Activated T-cell treated with anti-CD3 and anti-CD28 coated beads, Interleukin-2, amount 50 U/mL, for 48 hours (primary cell): ENCODE measurements around the gene ERICH6.

Experiments
- DNase-seq, 2 experiments: peaks; one replicate each; pipeline ENCODE4 v3.0.0-alpha.2; 2020

ERICH6 gene

DNA sequence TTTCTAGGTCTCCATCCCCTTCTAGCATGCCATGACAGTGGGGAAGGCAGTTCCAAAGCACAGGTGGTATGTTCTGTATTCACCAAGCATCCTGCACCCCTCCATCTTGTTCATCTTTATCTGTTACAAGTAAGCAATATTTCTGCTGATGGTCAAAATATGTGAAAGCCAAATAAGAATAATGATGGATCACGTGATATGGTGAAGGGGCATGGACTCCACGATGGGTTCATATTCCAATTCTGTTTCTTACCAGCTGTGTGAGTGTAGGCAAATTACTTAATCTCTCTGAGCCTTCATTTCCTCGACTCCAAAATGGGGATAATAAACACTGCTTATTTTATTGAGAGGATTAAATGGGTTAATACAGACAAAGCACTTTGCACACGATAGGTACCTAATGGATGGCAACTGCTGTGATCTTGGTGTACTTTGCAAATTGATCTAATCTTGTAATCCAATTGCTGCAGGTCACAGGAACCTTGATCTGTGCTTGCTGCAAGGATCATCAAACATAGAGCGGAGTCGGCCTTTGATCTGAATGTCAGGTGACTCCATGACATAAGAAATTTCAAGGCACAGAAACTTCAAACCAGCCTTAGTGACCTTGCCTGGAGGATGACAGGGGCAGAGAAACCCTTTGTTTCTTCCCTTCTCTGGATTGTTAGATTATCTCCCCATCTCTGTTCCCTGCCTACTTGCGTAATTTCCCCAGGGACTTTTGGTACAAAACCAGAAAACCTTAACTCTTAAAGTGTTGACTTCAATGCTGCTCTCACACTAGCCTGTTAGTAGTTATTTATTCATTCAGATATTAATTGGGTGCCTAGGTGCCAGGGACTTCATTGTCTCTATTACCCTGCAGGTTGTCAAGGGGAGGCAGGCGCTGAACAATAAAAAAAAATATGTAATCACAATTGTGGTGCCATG is 33.4 kb upstream of the ERICH6 start:
- DNase-seq, result peak in 1 of 2 experiments; percentile 18

GRCh38 chr3:150736316-150736719 is 32.6 kb upstream of the ERICH6 start:
- DNase-seq, result peak in 1 of 2 experiments; percentile 11

GRCh38 chr3:150734795-150735119 is 31.0 kb upstream of the ERICH6 start:
- no peak for DNase-seq

DNA sequence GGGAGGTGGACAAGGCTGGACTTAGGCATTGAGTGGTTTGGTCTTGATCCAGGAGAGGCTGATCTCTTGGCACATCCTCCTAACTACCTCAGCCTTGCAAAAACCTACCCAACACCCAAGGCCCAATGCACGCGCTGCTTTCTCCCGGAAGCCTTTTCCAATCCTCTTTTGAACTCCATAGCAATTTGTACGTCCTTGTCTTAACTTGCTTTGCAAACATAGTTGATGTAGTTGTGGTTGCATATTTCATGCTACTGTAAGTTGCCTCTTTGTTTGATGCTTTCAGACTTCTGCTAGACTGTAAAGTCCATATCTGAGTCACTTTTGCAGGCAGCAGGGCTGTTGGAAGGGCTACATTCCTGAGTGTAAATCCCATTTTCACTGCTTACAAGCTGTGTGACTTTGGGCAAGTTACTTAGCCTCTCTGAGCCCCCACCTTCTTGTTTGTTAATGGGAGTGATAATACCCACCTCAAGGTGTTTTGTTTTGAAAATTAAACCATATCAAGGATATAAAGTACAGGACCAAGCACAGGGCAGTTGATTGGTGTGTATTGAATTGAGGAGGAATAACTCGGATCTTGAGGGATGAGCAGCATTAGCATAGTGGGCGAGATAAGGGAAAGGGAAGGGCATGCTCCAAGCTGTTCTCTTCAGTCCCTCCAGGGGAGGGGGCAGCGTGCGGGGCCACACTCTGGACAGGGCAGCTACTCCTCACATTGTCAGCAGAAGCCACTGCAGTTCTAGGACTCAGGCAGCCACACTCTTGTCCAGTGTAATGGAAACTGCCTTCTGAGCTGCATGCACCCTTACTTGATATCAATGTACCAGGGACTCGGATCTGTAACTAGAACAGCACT is 30.4 kb upstream of the ERICH6 start:
- DNase-seq, result no peak

- DNase-seq, result peak in 1 of 2 experiments; percentile 16
Measured at GRCh38 chr3:150733373-150733935, 29.7 kb upstream of the ERICH6 start.

GRCh38 chr3:150729682-150730360 is 26.1 kb upstream of the ERICH6 start:
- no peak for DNase-seq

DNA sequence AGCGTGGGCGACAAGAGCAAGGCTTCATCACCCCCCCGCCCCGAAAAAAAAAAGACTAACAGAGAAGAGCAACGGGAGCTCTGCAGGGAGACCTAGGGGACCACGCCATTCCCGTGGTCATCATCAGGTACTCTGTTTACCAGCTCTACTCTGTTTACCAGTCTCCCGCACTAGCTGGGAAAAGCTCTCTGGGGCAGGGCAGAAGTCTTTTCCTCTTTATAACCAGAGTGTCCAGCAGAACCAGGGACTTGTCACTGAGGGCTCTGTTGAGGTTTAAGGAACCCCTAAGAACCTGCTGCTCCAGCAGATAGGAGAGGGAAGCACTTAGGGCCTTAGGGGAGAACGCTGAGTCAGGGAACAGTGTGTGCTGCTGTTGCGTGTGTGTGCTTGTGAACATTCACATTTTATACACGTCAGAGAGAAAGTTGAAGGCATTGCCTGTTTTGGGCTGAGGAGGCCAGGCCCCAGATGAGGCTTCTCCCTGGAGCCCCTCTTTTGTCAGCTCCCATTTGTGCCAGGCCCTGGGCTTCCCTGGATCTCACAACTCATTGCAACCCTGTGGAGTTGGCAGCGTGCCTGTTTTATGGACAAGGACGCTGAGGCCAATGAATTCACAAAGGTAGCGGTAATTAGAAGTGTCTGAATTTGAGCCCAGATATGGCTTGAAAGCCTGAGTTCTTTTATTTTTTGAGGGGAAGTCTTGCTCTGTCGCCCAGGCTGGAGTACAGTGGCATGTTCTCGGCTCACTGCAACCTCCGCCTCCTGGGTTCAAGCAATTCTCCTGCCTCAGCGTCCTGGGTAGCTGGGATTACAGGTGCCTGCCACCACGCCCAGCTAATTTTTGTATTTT is 24.2 kb upstream of the ERICH6 start:
- DNase-seq, result no peak

DNA sequence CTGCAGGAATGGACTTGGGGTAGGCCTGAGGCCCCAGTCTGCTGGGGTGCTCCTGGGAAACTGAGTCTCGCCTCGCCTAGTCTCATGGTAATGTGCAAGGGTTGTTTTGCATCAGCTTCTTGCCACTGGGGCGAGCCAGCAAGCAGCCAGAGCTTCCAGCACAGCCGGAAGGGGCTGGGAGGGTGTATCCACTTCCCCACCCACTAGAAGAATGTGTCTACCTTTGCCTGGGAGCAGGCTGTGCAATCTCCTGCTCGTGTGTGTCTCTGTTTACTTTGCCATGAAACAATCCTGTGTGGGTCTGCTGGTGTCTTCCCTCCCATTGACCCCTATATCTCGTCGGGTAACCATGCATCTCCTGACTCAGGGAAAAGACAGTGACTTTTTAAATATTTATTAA is 21.8 kb upstream of the ERICH6 start:
- DNase-seq, result no peak

DNA sequence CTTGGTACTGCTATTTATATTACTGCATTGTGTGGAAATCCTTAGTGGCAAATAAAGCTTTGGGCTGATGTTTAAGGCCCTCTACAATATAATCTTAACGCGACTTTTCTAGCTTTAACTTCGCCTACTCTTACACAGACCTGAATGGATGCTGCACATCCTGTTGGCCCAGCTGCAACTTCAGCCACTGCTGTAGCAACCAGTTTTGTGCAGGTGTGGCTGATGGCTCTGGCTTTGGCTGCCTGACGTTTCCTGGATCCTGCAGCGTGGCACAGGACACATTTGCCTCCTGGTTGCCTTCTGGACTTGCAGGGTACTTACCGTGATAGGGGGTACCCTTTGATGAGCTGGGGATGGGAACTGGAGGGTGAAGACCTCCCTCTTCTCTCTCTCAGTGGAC is 20.2 kb upstream of the ERICH6 start:
- peak in 1 of 2 experiments; percentile 14 for DNase-seq

DNA sequence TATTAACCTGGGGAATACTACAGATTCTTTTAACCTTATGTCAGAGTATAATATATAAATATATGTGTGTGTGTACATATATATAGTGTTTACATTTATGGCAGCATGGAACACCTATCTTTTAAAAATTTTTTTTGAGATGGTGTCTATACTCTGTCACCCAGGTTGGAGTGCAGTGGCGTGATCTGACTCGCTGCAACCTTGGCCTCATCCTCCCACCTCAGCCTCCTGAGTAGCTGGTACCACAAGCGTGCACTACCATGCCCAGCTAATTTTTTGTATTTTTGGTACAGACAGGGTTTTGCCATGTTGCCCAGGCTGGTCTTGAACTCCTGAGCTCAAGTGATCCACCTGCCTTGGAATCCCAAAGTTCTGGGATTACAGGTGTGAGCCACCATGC is 18.5 kb upstream of the ERICH6 start:
- peak in 1 of 2 experiments; percentile 31 for DNase-seq

- DNase-seq, result peak in 1 of 2 experiments; percentile 30
Measured at GRCh38 chr3:150721285-150722130, 17.8 kb upstream of the ERICH6 start.

GRCh38 chr3:150720444-150720843 is 16.7 kb upstream of the ERICH6 start:
- DNase-seq, result no peak

DNA sequence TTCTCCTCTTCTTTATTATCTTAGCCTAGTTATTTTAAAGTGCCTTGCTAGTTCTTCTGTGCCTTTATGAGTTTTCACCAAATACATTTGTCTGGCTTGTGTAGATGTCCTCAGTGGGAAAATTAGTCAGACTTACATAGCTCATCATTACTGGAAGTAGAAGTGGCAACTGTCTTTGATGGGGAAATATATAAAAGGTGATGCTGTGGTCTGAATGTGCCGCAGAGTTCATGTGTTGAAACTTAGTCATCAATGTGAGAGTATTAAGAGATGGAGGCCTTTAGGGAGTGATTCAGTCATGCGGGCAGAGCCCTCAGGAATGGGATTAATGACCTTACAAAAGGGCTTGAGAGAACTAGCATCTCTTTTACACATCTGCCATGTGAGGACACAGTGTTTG is 6.4 kb upstream of the ERICH6 start:
- DNase-seq, result no peak

DNA sequence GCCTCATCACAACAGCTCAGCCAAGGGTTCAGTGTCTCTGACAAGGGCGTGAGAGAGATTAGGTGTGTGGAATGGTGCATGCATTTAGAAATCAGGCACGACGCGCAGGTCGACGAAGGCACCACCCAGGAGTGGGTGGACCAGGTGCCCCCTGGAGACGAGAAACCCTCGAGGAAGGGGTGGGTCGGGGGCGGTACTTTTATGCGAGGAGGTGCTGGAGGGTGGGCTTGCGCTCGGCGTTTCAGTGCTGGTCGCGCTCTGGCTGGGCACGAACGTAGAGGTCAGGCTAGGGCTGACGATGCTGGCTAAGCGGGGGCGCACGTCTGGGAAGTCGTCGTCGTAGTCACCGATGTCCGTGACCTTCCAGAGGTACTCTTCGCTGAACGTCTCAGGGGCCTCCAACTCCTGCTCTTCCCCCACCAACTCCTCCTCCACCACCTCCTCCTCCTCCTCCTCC is 393 bp downstream of the ERICH6 start:
- DNase-seq, result peak in 1 of 2 experiments; percentile 45

DNA sequence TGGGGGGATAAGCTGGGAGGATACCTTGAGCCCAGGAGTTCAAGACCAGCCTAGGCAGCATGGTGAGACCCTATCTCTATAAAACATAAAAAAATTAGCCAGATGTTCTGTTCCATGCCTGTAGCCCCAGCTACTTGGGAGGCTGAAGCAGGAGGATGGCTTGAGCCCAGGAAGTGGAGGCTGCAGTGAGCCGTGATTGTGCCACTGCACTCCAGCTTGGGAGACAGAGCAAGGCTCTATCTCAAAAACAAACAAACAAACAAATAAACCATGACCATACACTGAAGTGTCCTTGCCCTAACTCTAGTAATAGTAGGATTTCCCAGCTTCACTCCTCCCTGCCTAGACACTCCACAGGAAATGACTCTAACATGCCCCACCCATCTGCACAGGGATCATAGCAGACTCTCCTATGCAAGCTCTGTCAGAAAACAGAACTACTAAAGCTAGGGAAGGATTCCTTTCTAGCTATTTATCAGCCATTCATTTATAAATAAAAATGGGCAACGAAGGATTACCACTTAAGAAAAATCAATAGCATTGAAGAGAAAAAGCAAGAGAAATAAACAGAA is 4.6 kb downstream of the ERICH6 start:
- no peak for DNase-seq

- DNase-seq, result no peak
Measured at GRCh38 chr3:150697646-150698045, 6.1 kb downstream of the ERICH6 start.

GRCh38 chr3:150691414-150692040 is 12.2 kb downstream of the ERICH6 start:
- no peak for DNase-seq

DNA sequence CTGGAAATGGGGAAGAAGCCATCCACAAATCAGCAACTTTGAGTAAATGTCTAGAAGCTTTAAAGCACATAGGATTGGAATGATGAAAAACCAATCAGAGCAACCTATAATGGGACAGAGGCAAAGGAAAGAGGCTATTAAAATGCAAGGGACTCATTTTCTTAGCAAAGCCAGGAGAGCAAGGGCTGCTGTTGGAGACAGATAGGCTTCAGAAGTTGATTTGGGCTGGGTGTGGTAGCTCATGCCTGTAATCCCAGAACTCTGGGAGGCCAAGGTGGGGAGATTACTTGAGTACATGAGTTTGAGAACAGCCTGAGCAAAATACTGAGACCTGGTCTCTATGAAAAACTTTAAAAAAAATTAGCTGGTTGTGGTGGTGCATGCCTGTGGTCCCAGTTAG is 16.1 kb downstream of the ERICH6 start:
- no peak for DNase-seq

DNA sequence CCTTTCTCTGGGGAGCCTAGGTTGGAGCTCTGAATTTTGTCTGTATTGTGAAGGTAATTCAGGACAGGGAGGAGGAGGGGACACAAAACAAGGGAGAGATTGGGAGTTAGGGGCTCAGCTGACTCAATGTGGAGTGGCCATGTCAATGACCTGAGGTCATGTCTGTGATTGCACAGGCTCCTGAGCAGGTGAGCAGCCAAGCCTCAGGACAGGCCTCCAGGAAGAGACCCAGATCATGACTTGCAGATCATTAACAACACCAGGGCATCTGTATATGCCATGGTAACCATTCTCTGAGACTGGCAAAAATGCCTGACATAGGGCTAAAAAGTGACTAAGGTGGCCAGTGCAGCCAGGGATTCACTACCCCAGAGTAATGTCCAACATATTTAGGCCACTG is 20.9 kb downstream of the ERICH6 start:
- no peak for DNase-seq

DNA sequence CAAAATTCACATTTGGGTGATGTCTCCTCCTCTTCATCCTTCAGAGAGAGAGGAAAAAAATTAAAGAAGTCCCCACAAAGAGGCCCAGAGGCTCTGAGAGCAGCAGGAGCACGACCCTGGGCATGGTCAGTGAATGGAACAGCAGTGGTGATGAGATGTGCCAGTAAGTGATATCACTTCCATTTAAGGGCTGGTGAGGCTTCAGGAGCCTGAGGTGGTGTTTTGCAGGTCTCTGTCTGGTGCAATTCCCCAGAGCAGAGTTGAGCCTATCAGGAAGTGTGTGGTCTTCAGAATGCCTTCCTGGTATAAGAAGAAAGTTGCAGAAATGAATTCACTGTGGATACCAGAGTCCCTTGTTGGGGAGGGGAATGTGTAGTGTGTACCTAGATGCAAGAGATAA is 21.4 kb downstream of the ERICH6 start:
- DNase-seq, result no peak
